Osteoblast (primary cell): ENCODE results near the gene METTL24. TPM values are rescaled to one million over a fixed set of nuclear protein-coding genes. Genes with fewer than 3 reads are reported as not detected.

Experiments used
- DNase-seq: peaks from one replicate; pipeline ENCODE4 v3.0.0; 2011; ENCODE audit warnings: low spot score, mixed read lengths; ENCODE audit not compliant: insufficient read length; ENCODE audit errors: missing footprints
- H2AFZ ChIP-seq: 2 replicates; pipeline ENCODE4 v1.6.0; 2011; ENCODE audit warnings: mild to moderate bottlenecking, low read length
- H3K27ac ChIP-seq: 2 replicates; pipeline ENCODE4 v1.5.1; 2011; ENCODE audit warnings: mild to moderate bottlenecking, low read depth, low read length, moderate library complexity
- H3K27me3 ChIP-seq: 2 replicates; pipeline ENCODE4 v1.6.0; 2012; ENCODE audit warnings: mild to moderate bottlenecking, control low read depth, inconsistent platforms, low read length, moderate library complexity; ENCODE audit not compliant: insufficient read depth
- H3K36me3 ChIP-seq: 2 replicates; pipeline ENCODE4 v1.5.1; 2011; ENCODE audit warnings: mild to moderate bottlenecking, low read length, control low read depth, moderate library complexity; ENCODE audit not compliant: insufficient read depth
- H3K4me1 ChIP-seq: 2 replicates; pipeline ENCODE4 v1.5.1; 2011; ENCODE audit warnings: mild to moderate bottlenecking, low read length, control low read depth, moderate library complexity; ENCODE audit not compliant: insufficient read depth
- H3K4me2 ChIP-seq: 2 replicates; pipeline ENCODE4 v1.6.0; 2011; ENCODE audit warnings: mild to moderate bottlenecking, low read length; ENCODE audit not compliant: insufficient read depth
- H3K4me3 ChIP-seq: fragments of 200-600 bp; sonication (generic); 3 replicates; pipeline ENCODE4 v1.5.1; 2012; ENCODE audit warnings: mild to moderate bottlenecking, low read length, inconsistent platforms; ENCODE audit not compliant: insufficient read depth
- H3K79me2 ChIP-seq: 2 replicates; pipeline ENCODE4 v1.6.0; 2012; ENCODE audit warnings: mild to moderate bottlenecking, low read length, control low read depth, inconsistent platforms; ENCODE audit not compliant: insufficient read depth
- H3K9me3 ChIP-seq: 2 replicates; pipeline ENCODE4 v1.5.1; 2011; ENCODE audit warnings: low read depth, low read length, control low read depth
- H4K20me1 ChIP-seq: 2 replicates; pipeline ENCODE4 v1.6.0; 2012; ENCODE audit warnings: mild to moderate bottlenecking, low read length, control low read depth; ENCODE audit not compliant: insufficient read depth
- CTCF ChIP-seq: IDR thresholded peaks from 2 replicates; pipeline ENCODE4 v1.5.1; 2011; ENCODE audit warnings: mild to moderate bottlenecking, low read depth, low read length, moderate library complexity; ENCODE audit errors: extremely low read depth
- total RNA-seq: library from RNA; depleted of rRNA; stranded (reverse); fragments of >200 nt; gene quantifications from 2 replicates; pipeline ENCODE4 v1.2.3, GENCODE V29; 2012

Gene METTL24
- total RNA-seq, 1 donor, result 0.36 TPM

GRCh38 chr6:110355022-110355421 is 3.1 kb downstream of the METTL24 start:
- Histone ChIP-seq H3K27me3 (peaks cover 40% of the 10 kb centered on the region), H3K36me3 (no peaks in the 10 kb centered on the region), H2AFZ (no peak overlapping the region), H3K4me1 (no peaks in the 10 kb centered on the region), H3K79me2 (no peaks in the 10 kb centered on the region), H3K27ac (no peak overlapping the region), H3K4me3 (no peak overlapping the region), H3K4me2 (no peak overlapping the region), H4K20me1 (no peaks in the 10 kb centered on the region), H3K9me3 (no peaks in the 10 kb centered on the region)
- no peak for TF ChIP-seq CTCF
- DNase-seq, result no peak

DNA sequence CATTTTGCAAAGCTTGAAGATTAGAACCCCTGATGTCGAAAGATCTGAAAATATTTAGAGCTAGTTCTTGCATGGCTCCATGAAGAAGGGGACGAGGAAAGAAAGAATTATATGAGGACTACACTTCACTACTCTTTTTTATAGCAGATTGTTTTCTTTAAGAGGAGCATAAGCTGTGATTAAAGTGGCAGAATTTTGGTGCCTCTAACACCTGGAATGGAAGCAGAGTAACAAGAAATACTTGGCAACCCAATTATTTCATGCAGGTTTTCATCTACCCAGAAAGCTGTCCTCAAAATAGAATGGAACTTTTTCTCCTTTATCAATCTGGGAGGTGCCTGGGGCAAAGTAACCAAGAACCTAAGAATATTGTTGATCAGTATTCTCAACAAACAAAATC is 4.0 kb downstream of the METTL24 start:
- Histone ChIP-seq H4K20me1 (no peaks in the 10 kb centered on the region), H3K4me2 (no peak overlapping the region), H2AFZ (no peak overlapping the region), H3K27ac (no peak overlapping the region), H3K27me3 (peaks cover 32% of the 10 kb centered on the region), H3K4me1 (no peaks in the 10 kb centered on the region), H3K36me3 (no peaks in the 10 kb centered on the region), H3K79me2 (no peaks in the 10 kb centered on the region), H3K4me3 (no peak overlapping the region), H3K9me3 (no peaks in the 10 kb centered on the region)
- no peak for DNase-seq
- no peak for TF ChIP-seq CTCF

DNA sequence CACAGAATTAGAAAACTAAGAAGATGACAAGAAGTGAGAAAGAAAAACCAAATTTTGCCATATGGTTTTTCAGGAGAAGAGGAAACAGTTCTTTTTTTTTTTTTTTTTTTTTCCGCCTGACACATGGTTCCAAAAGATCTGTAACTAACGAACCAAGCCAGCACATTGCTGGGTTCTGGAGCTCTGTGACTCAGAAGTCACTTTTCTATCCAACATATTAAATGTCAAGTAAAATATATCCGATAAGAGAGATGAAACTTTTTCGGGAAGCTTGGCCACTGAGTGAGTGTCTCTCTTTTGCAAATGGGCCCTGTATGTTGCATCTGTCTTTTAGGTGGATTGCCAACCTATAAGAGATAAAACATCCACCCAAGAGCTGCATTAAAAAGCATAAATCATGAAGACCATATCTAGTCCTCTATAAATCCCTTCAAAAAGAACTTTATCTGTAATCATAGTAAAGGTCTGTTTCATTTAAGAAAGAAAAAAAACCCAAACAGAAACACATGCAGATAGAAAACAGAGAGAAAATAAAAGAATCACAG is 4.6 kb downstream of the METTL24 start:
- Histone ChIP-seq H3K79me2 (no peaks in the 10 kb centered on the region), H4K20me1 (no peaks in the 10 kb centered on the region), H3K27me3 (peaks cover 29% of the 10 kb centered on the region), H3K4me2 (no peak overlapping the region), H3K9me3 (no peaks in the 10 kb centered on the region), H3K27ac (no peak overlapping the region), H3K4me1 (no peaks in the 10 kb centered on the region), H3K36me3 (no peaks in the 10 kb centered on the region), H2AFZ (no peak overlapping the region), H3K4me3 (no peak overlapping the region)
- TF ChIP-seq CTCF, result no peak
- DNase-seq, result no peak

DNA sequence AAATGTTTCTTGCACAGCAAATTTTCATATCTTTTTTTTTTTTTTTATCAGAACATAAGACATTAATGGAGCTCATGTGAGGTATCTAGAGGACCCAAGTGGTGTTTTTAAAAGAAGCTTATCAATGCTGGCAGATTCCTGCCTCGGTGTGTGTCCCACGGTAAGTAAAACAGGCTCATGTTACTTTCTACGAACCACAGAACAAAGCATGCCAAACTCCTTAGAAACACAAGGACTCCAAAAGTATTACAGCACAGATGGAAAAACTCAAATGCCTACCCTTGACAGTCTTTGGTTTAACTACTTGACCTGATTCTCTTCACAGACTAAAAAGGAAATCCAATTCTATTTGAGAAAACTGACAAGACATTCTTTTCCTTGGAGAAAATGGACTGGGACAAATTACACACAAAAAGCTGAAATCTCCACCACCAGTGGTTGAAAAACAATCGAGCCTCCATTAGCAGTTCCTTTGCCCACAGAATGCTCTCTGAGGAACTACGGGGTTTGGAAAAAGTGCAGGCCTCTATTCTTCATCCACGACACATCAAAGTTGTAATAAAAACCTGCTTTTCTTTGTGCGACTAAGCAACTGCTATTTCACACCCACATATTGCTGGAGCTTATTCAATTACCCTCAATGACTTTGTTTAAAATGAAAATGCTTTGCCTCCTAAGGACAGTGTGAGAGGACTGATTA is 5.4 kb downstream of the METTL24 start:
- Histone ChIP-seq H3K79me2 (no peaks in the 10 kb centered on the region), H3K4me3 (no peak overlapping the region), H2AFZ (no peak overlapping the region), H3K4me2 (no peak overlapping the region), H3K36me3 (no peaks in the 10 kb centered on the region), H3K9me3 (no peaks in the 10 kb centered on the region), H3K27me3 (peaks cover 27% of the 10 kb centered on the region), H4K20me1 (no peaks in the 10 kb centered on the region), H3K4me1 (no peaks in the 10 kb centered on the region), H3K27ac (no peak overlapping the region)
- no peak for DNase-seq
- no peak for TF ChIP-seq CTCF
